HTR-8/SVneo (cell line): ENCODE data around the gene IDH2.
A peak's percentile ranks its signal among the peaks of the same experiment; 100 is the strongest.
"Not testable (repeated sequence)": the region's sequence is repeated elsewhere in the genome, so short reads cannot be mapped to it uniquely, and the experiment has no call there.

ENCODE experiments used
- DNase-seq: peaks from one replicate; pipeline ENCODE4 v3.0.0; 2011; ENCODE audit warnings: low spot score, mixed read lengths; ENCODE audit not compliant: insufficient read length
- FAIRE-seq: peaks from 2 replicates; lab custom pipeline; 2011; peaks lifted over from hg19 to GRCh38; lab: Jason Lieb, UNC

IDH2 gene

GRCh38 chr15:90087454-90088154 lies 14.7 kb downstream of the IDH2 start:
- DNase-seq = no peak
- FAIRE-seq = no peak

GRCh38 chr15:90086868-90087268 lies 15.4 kb downstream of the IDH2 start:
- DNase-seq (no peak), FAIRE-seq (no peak)

GRCh38 chr15:90085565-90085964 lies 16.7 kb downstream of the IDH2 start:
- FAIRE-seq = no peak

GRCh38 chr15:90084876-90085423 lies 17.3 kb downstream of the IDH2 start:
- FAIRE-seq (no peak), DNase-seq (no peak)

More at GRCh38 chr15:90085565-90085964, 16.7 kb downstream of the IDH2 start:
- DNase-seq = no peak

GRCh38 chr15:90083954-90084607 lies 18.2 kb downstream of the IDH2 start:
- no peak for DNase-seq
- no peak for FAIRE-seq

- DNase-seq = no peak
- no peak for FAIRE-seq
Measured at GRCh38 chr15:90083419-90083818, 18.8 kb downstream of the IDH2 start.

- no peak for FAIRE-seq
- no peak for DNase-seq
Measured at GRCh38 chr15:90082140-90082715, 20.0 kb downstream of the IDH2 start.

- no peak for FAIRE-seq
- no peak for DNase-seq
Measured at GRCh38 chr15:90080818-90081393, 21.4 kb downstream of the IDH2 start.

GRCh38 chr15:90080458-90080755 lies 21.9 kb downstream of the IDH2 start:
- no peak for FAIRE-seq
- no peak for DNase-seq

- no peak for FAIRE-seq
- no peak for DNase-seq
Measured at GRCh38 chr15:90079619-90080457, 22.4 kb downstream of the IDH2 start.

- DNase-seq (no peak), FAIRE-seq (no peak)
Measured at GRCh38 chr15:90078965-90079364, 23.3 kb downstream of the IDH2 start.

GRCh38 chr15:90076716-90077115 lies 25.6 kb downstream of the IDH2 start:
- FAIRE-seq (no peak), DNase-seq (no peak)

GRCh38 chr15:90075420-90076289 lies 26.6 kb downstream of the IDH2 start:
- no peak for DNase-seq
- FAIRE-seq = no peak

GRCh38 chr15:90074916-90075315 lies 27.4 kb downstream of the IDH2 start:
- FAIRE-seq (no peak), DNase-seq (no peak)

- DNase-seq (no peak), FAIRE-seq (no peak)
Measured at GRCh38 chr15:90074023-90074422, 28.2 kb downstream of the IDH2 start.

- FAIRE-seq = no peak
- DNase-seq = no peak
Measured at GRCh38 chr15:90072978-90073640, 29.2 kb downstream of the IDH2 start.

GRCh38 chr15:90071220-90071807 lies 31.0 kb downstream of the IDH2 start:
- FAIRE-seq (no peak), DNase-seq (peak; percentile 75)

GRCh38 chr15:90070623-90071022 lies 31.6 kb downstream of the IDH2 start:
- not testable (repeated sequence) for DNase-seq, FAIRE-seq
